Mesodermal cell (in vitro differentiated cells): ENCODE measurements around the gene GIMAP8.

Source experiments
- H3K27ac ChIP-seq: 2 replicates; pipeline ENCODE4 v1.7.0; 2013; ENCODE audit warnings: mild to moderate bottlenecking, low read depth, low read length, moderate library complexity; ENCODE audit not compliant: severe bottlenecking
- H3K36me3 ChIP-seq: 2 replicates; pipeline ENCODE4 v1.7.1; 2013; ENCODE audit warnings: mild to moderate bottlenecking, low read length, moderate library complexity; ENCODE audit not compliant: control insufficient read depth, insufficient read depth
- H3K4me1 ChIP-seq: one replicate; pipeline ENCODE4 v1.7.1; 2013; ENCODE audit warnings: mild to moderate bottlenecking, low read length; ENCODE audit not compliant: insufficient read depth, control insufficient read depth, poor library complexity, severe bottlenecking
- H3K4me3 ChIP-seq: 2 replicates; pipeline ENCODE4 v1.7.0; 2013; ENCODE audit warnings: low read length, control low read depth, mild to moderate bottlenecking; ENCODE audit not compliant: insufficient read depth, poor library complexity, severe bottlenecking; ENCODE audit errors: extremely low read depth
- H3K9me3 ChIP-seq: 2 replicates; pipeline ENCODE4 v1.7.1; 2013; ENCODE audit warnings: mild to moderate bottlenecking, low read length, moderate library complexity; ENCODE audit not compliant: control insufficient read depth
- WGBS, 2 experiments: methylation state at CpG; one replicate each; pipeline ENCODE4 v1.1.5; 2013; ENCODE audit warnings: missing lambda C conversion rate in 2 of 2; ENCODE audit not compliant: insufficient coverage in 2 of 2; 5-methylcytosine and 5-hydroxymethylcytosine counted together

GIMAP8 gene

GRCh38 chr7:150428671-150429451 lies 21.6 kb upstream of the GIMAP8 start:
- Histone ChIP-seq H3K36me3 (no peaks in the 10 kb centered on the region), H3K9me3 (no peaks in the 10 kb centered on the region), H3K4me1 (peaks cover 5% of the 10 kb centered on the region), H3K4me3 (no peak overlapping the region), H3K27ac (no peak overlapping the region)
- WGBS, 2 experiments: 46 to 69% methylated on average over 8 to 9 of the region's 11 CpGs

- Histone ChIP-seq H3K36me3 (no peaks in the 10 kb centered on the region), H3K4me3 (no peak overlapping the region), H3K9me3 (no peaks in the 10 kb centered on the region), H3K4me1 (peaks cover 5% of the 10 kb centered on the region), H3K27ac (no peak overlapping the region)
- WGBS, 2 experiments: 89 to 93% methylated on average over 6 to 7 of the region's 8 CpGs
Observed at GRCh38 chr7:150429699-150430098, 20.7 kb upstream of the GIMAP8 start.

GRCh38 chr7:150430465-150431085 lies 19.9 kb upstream of the GIMAP8 start:
- no peak overlapping the region for H3K4me3 ChIP-seq
- H3K9me3 ChIP-seq: no peaks in the 10 kb centered on the region
- 93 to 98% methylated on average over 13 of the region's 14 CpGs for WGBS, 2 experiments
- peaks cover 5% of the 10 kb centered on the region for H3K4me1 ChIP-seq
- H3K27ac ChIP-seq: no peak overlapping the region
- no peaks in the 10 kb centered on the region for H3K36me3 ChIP-seq

GRCh38 chr7:150431839-150432658 lies 18.4 kb upstream of the GIMAP8 start:
- Histone ChIP-seq H3K4me1 (peaks cover 5% of the 10 kb centered on the region), H3K36me3 (no peaks in the 10 kb centered on the region), H3K9me3 (no peaks in the 10 kb centered on the region), H3K27ac (no peak overlapping the region), H3K4me3 (no peak overlapping the region)
- WGBS, 2 experiments: 85 to 88% methylated on average over 3 to 6 of the region's 7 CpGs

GRCh38 chr7:150432915-150433892 lies 17.2 kb upstream of the GIMAP8 start:
- Histone ChIP-seq H3K36me3 (no peaks in the 10 kb centered on the region), H3K4me3 (no peak overlapping the region), H3K4me1 (peaks cover 5% of the 10 kb centered on the region), H3K27ac (no peak overlapping the region), H3K9me3 (no peaks in the 10 kb centered on the region)
- WGBS, 2 experiments: 90 to 95% methylated on average over 11 to 12 of the region's 14 CpGs

GRCh38 chr7:150434240-150434639 lies 16.2 kb upstream of the GIMAP8 start:
- 82% methylated on average over 6 to 7 of the region's 8 CpGs for WGBS, 2 experiments

GRCh38 chr7:150435047-150435389 lies 15.4 kb upstream of the GIMAP8 start:
- H3K27ac ChIP-seq: no peak overlapping the region
- no peaks in the 10 kb centered on the region for H3K4me1 ChIP-seq
- no peaks in the 10 kb centered on the region for H3K36me3 ChIP-seq
- 92 to 100% methylated on average over 3 to 4 of the region's 4 CpGs for WGBS, 2 experiments
- H3K4me3 ChIP-seq: no peak overlapping the region
- no peaks in the 10 kb centered on the region for H3K9me3 ChIP-seq

More at GRCh38 chr7:150434240-150434639, 16.2 kb upstream of the GIMAP8 start:
- Histone ChIP-seq H3K4me3 (no peak overlapping the region), H3K4me1 (no peaks in the 10 kb centered on the region), H3K36me3 (no peaks in the 10 kb centered on the region), H3K27ac (no peak overlapping the region), H3K9me3 (no peaks in the 10 kb centered on the region)

GRCh38 chr7:150435390-150436073 lies 14.9 kb upstream of the GIMAP8 start:
- H3K36me3 ChIP-seq: no peaks in the 10 kb centered on the region
- H3K27ac ChIP-seq: no peak overlapping the region
- no peak overlapping the region for H3K4me3 ChIP-seq
- WGBS, 2 experiments: 90 to 92% methylated on average over 5 to 7 of the region's 8 CpGs
- H3K4me1 ChIP-seq: no peaks in the 10 kb centered on the region
- H3K9me3 ChIP-seq: no peaks in the 10 kb centered on the region

- no CpG with 5 or more reads among the region's 2 CpGs for WGBS, 2 experiments
- no peaks in the 10 kb centered on the region for H3K4me1 ChIP-seq
- H3K27ac ChIP-seq: no peak overlapping the region
- H3K36me3 ChIP-seq: no peaks in the 10 kb centered on the region
- H3K4me3 ChIP-seq: no peak overlapping the region
- H3K9me3 ChIP-seq: peaks cover 6% of the 10 kb centered on the region
Observed at GRCh38 chr7:150439967-150440366, 10.5 kb upstream of the GIMAP8 start.

GRCh38 chr7:150441524-150441923 lies 8.9 kb upstream of the GIMAP8 start:
- Histone ChIP-seq H3K4me1 (no peaks in the 10 kb centered on the region), H3K4me3 (no peak overlapping the region), H3K36me3 (no peaks in the 10 kb centered on the region), H3K27ac (no peak overlapping the region), H3K9me3 (peaks cover 6% of the 10 kb centered on the region)
